SU-DHL-6 (cell line): ENCODE data around the gene ASAP2.

Experiments
- H2AFZ ChIP-seq: fragments of 200-600 bp; sonication (generic); 2 replicates; pipeline ENCODE4 v1.6.1; 2014; ENCODE audit warnings: low read depth, mild to moderate bottlenecking, moderate library complexity, mixed read lengths, antibody characterized with exemption, low read length; ENCODE audit not compliant: severe bottlenecking
- H3F3A ChIP-seq: fragments of 200-600 bp; shearing (Covaris generic); 2 replicates; pipeline ENCODE4 v1.6.0; 2016; ENCODE audit warnings: antibody characterized with exemption, mild to moderate bottlenecking; ENCODE audit not compliant: insufficient read depth
- H3K27ac ChIP-seq: fragments of 200-600 bp; sonication (generic); 2 replicates; pipeline ENCODE4 v1.5.1; 2016; ENCODE audit warnings: low read depth, mild to moderate bottlenecking, low read length, moderate library complexity, mixed read lengths
- H3K27me3 ChIP-seq: fragments of 200-600 bp; sonication (generic), shearing (Covaris generic); 2 replicates; pipeline ENCODE4 v1.6.0; 2014; ENCODE audit warnings: mild to moderate bottlenecking, low read length
- H3K36me3 ChIP-seq: fragments of 200-600 bp; sonication (generic); 2 replicates; pipeline ENCODE4 v1.6.1; 2014; ENCODE audit warnings: mild to moderate bottlenecking, low read length, mixed read lengths
- H3K4me2 ChIP-seq: fragments of 300-600, 200-600 bp; shearing (Covaris generic), sonication (generic); 2 replicates; pipeline ENCODE4 v1.6.0; 2014; ENCODE audit warnings: low read length, low read depth, mild to moderate bottlenecking; ENCODE audit not compliant: poor library complexity, severe bottlenecking
- H3K4me3 ChIP-seq: fragments of 200-600 bp; sonication (generic); 2 replicates; pipeline ENCODE4 v1.5.1; 2014; ENCODE audit warnings: antibody characterized with exemption, low read length, mild to moderate bottlenecking, mixed read lengths; ENCODE audit not compliant: insufficient read depth, poor library complexity, severe bottlenecking
- H3K79me2 ChIP-seq: fragments of 200-600 bp; sonication (generic); 2 replicates; pipeline ENCODE4 v1.6.1; 2014; ENCODE audit warnings: mild to moderate bottlenecking, low read length, moderate library complexity; ENCODE audit not compliant: insufficient read depth
- H3K9ac ChIP-seq: fragments of 200-600 bp; sonication (generic); 2 replicates; pipeline ENCODE4 v1.7.0; 2014; ENCODE audit warnings: mild to moderate bottlenecking, low read length
- H3K9me2 ChIP-seq: fragments of 200-600 bp; sonication (generic); replicated peaks from 2 replicates; pipeline ENCODE4 v1.6.1; 2014; ENCODE audit warnings: low read length; ENCODE audit not compliant: insufficient read depth
- H3K9me3 ChIP-seq: fragments of 200-600 bp; sonication (generic); 2 replicates; pipeline ENCODE4 v1.6.1; 2014; ENCODE audit warnings: low read length, mixed read lengths; ENCODE audit not compliant: insufficient read depth
- H4K20me1 ChIP-seq: fragments of 200-600 bp; sonication (generic); 2 replicates; pipeline ENCODE4 v1.6.1; 2014; ENCODE audit warnings: low read depth, mild to moderate bottlenecking, antibody characterized with exemption, low read length, moderate library complexity, mixed read lengths
- EZH2phosphoT487 ChIP-seq: fragments of 200-600 bp; sonication (generic), shearing (Covaris generic); conservative IDR thresholded peaks from 2 replicates; pipeline ENCODE4 v1.6.1; 2018; ENCODE audit warnings: mild to moderate bottlenecking, antibody characterized with exemption, low read length, moderate library complexity, mixed read lengths
- TF ChIP-seq, protein P1 (sequence below): fragments of 200-600 bp; sonication (generic); IDR thresholded peaks from one replicate; pipeline ENCODE4 v1.5.1; 2017; ENCODE audit warnings: antibody characterized with exemption, mild to moderate bottlenecking, low read length, moderate library complexity; ENCODE audit not compliant: insufficient read depth, poor library complexity, severe bottlenecking

Gene ASAP2

GRCh38 chr2:9334761-9335160 is 128.1 kb downstream of the ASAP2 start:
- no peaks in the 10 kb centered on the region for H3K79me2 ChIP-seq

DNA sequence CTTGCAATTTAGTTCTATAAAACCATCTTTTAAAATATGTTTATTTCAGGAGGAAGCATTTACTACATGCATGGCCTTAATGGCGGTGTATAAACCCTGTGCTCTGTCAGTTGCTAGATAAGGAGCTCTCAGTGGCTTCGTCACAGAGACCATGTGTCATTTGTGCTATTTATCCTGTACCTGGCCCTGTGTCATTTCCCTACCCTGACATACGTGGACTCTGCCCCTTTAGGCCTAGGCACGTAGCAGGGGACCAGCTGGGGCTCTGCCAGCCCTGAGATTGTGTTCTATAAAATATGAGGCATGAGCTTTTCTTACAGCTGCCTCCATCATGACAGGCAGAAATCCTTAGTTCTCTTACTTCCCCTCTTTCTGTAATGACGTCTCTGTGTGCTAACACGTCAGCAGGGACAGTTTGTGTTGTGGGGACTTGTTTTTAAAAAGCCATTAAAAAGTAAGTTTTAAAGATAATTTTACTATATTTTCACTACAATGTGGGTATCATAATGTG is 128.8 kb downstream of the ASAP2 start:
- no peaks in the 10 kb centered on the region for H3K27me3 ChIP-seq
- H3F3A ChIP-seq, result no peaks in the 10 kb centered on the region
- no peak for TF ChIP-seq EZH2phosphoT487
- TF ChIP-seq, protein P1, sequence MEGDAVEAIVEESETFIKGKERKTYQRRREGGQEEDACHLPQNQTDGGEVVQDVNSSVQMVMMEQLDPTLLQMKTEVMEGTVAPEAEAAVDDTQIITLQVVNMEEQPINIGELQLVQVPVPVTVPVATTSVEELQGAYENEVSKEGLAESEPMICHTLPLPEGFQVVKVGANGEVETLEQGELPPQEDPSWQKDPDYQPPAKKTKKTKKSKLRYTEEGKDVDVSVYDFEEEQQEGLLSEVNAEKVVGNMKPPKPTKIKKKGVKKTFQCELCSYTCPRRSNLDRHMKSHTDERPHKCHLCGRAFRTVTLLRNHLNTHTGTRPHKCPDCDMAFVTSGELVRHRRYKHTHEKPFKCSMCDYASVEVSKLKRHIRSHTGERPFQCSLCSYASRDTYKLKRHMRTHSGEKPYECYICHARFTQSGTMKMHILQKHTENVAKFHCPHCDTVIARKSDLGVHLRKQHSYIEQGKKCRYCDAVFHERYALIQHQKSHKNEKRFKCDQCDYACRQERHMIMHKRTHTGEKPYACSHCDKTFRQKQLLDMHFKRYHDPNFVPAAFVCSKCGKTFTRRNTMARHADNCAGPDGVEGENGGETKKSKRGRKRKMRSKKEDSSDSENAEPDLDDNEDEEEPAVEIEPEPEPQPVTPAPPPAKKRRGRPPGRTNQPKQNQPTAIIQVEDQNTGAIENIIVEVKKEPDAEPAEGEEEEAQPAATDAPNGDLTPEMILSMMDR, result no peak
- no peak overlapping the region for H3K27ac ChIP-seq
- no peak overlapping the region for H3K9ac ChIP-seq
- no peak overlapping the region for H3K4me2 ChIP-seq
- no peaks in the 10 kb centered on the region for H3K79me2 ChIP-seq
- H3K36me3 ChIP-seq, result no peaks in the 10 kb centered on the region
- H3K9me3 ChIP-seq, result no peaks in the 10 kb centered on the region
- no peaks in the 10 kb centered on the region for H4K20me1 ChIP-seq
- H3K9me2 ChIP-seq, result no peaks in the 10 kb centered on the region
- H3K4me3 ChIP-seq, result no peak overlapping the region
- H2AFZ ChIP-seq, result no peak overlapping the region

More at GRCh38 chr2:9334761-9335160, 128.1 kb downstream of the ASAP2 start:
- Histone ChIP-seq H3K27ac (no peak overlapping the region), H3K4me3 (no peak overlapping the region), H3K9me3 (no peaks in the 10 kb centered on the region), H3K36me3 (no peaks in the 10 kb centered on the region), H3K4me2 (no peak overlapping the region), H3F3A (no peaks in the 10 kb centered on the region), H3K27me3 (no peaks in the 10 kb centered on the region), H2AFZ (no peak overlapping the region), H3K9ac (no peak overlapping the region), H3K9me2 (no peaks in the 10 kb centered on the region), H4K20me1 (no peaks in the 10 kb centered on the region)
- TF ChIP-seq EZH2phosphoT487, result no peak
- TF ChIP-seq, protein P1, result no peak

DNA sequence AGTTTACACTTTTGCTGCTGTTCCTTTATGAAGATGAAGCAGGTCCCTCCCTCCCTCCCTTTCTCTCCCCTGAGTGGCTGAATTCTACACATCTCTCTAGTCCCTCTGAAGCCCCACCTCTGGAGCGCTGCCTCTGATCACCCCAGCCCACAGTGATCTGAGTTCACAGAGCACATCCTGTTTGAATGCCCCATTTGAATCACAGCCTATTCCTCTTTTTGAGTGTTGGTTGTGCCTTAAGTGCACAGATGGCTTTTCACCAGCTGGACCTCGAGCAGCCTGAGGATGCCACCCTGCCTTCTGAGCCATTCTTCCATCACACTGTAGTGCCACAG is 129.6 kb downstream of the ASAP2 start:
- Histone ChIP-seq H3K79me2 (no peaks in the 10 kb centered on the region), H3F3A (no peaks in the 10 kb centered on the region), H2AFZ (no peak overlapping the region), H3K9ac (no peak overlapping the region), H3K9me3 (no peaks in the 10 kb centered on the region), H3K27ac (no peak overlapping the region), H3K27me3 (no peaks in the 10 kb centered on the region), H3K4me3 (no peak overlapping the region), H4K20me1 (no peaks in the 10 kb centered on the region), H3K4me2 (no peak overlapping the region), H3K9me2 (no peaks in the 10 kb centered on the region), H3K36me3 (no peaks in the 10 kb centered on the region)
- TF ChIP-seq, protein P1, result no peak
- no peak for TF ChIP-seq EZH2phosphoT487
